Measurements from ENCODE around the gene TAB2.

TAB2 gene

DNA sequence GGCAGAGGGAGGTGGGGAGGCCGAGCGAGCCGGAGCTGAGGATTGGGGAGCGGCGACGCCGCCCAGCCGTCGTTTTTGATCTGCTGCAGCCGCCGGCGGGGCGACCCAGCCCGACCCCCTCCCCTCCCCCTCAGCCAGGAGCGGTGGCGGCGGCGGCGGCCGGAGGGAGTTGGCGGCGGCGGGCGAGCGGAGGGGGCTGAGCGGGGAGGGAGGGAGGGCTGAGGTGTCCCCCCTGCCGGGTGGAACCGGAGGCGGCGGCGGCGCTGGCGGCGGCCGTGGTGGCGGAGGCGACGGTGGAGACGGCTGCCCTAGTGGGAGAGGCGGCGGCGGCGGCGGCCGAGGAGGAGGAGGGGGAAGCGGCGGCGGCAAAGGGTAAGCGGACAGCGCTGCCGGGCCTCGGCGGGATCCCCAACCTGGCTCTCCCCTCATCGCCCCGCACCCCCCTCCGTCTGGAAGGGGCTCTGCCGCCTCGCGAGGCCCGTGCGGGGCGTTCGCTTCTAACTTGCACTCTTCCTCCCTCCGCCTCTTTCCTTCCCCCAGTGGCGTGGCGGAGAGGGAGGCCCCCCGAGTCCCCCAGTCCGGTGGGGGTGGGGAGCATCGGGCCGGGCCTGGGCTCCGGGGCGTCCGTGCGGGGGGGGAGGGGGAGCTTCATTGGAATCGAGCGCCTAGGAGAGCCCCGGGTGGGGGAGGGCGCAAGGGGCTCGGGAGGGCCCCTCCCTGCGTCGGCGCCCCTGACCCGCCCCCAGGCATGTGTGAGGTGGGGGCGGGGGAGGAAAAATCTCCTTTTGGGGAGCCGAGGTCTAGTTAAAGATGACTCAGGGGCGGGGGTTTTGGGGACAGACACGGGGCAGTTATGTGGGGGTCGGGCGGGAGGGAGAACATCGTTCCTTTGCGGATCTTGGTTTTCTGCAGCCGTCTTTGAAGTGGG lies at the start of gene TAB2:
Gene TAB2, plus strand, starts transcription at position 69 of the 928 bp plus-strand sequence. CDS start 52,286 bp downstream, outside the sequence.
- DNase-seq, result no peak

GRCh38 chr6:149268146-149268545 lies 49.4 kb upstream of the TAB2 start:
- no peak for DNase-seq

- DNase-seq, result no peak
Measured at GRCh38 chr6:149268768-149269167, 48.7 kb upstream of the TAB2 start.

DNA sequence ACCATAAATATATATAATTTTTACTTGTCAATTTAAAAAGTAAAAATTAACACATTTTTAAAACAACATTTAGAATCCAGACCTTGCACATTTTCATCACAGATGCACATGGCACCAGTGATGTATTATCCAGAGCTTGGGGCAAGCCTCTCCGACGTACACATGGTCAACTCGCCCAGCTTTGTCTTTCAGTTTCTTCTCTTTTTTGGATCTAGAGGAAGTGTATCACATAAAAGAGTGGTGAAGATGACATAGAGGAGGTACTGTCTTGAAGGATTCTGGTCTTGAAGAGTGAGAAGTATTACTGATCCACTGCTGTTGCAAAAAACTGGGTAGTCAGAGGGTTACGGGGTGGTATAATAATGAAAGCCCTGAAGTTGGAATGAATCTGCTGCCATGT lies 46.9 kb upstream of the TAB2 start:
- no peak for DNase-seq

DNA sequence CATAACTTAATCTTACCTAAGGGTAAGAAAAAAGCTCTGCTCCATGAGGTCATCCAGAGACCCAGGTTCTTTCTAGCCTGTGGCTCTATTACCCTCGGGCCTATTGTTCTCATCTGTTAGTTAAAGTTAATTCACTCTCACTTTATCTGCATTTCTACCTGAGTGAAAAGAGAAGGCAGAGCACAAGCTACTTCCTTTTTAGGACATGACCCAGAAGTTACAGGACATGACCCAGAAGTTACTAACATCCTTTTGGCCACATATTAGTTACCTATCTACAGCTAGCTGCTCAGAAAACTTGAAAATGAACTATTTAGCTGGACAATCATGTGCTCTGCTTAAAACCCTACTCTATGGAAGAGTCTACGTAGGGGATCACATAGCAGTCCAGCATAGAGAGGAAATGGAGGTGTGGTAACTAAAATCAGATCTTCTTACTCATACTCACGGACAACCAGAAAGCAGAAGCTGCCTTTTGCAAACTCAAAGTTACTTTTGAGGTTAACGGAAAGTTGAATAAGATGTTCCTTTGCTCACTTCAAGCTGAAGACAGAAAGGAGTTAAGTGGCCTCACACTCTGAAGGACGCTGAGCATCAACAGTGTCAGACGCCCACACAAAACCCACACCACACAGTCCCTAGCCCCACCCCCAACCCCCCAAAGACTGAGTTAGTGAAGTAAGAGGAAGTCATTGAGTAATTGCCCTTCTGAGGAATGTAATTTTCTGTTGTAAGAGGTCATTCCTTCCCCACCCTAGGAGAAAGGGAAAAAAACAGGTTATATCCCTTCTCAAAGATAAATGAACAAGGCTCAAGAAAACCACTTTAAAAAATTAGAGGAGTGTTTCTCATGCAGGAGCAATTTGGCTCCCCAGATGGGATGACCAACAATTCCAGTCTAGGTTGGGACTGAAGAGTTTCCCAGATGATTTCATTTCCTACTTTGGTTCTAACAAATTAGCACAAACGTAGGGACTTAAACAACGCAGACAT lies 45.9 kb upstream of the TAB2 start:
- DNase-seq, result no peak

DNA sequence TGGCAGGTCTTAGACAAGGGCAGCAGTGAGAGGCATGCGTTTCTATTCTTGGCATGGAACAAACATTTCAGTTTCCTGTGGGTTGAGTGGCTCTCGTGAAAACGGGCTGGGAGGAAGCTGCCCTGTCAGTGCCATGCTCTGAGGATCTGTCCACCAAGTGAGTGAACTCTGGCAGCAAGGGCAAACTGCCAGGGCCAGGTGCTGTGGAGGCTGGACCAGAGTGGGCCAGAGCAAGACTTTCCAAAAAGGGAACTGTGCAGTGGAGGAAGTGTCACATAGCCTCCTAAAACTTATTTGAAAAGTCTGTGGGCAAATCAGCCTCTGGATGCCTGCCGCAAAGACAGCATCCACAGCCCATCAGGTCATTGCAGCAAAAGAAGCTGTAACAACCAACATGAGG lies 44.2 kb upstream of the TAB2 start:
- DNase-seq, result no peak

DNA sequence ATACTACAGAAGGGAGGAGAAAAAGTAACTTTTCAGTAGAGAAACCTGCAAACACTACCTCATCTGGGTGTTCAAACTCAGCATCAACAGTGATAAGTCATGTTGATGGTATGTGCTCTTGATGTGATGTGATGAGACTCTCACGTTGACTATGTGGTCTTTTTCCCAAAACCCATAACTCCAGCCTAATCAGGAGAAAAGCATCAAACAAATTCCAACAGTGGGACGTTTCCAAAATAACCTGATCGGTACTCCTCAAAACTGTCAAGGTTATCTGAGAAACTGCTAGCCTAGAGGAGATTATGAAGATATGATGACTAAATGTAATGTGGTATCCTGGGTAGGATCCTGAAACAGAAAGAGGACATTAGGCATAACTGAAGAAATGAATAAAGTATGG lies 41.9 kb upstream of the TAB2 start:
- no peak for DNase-seq

DNA sequence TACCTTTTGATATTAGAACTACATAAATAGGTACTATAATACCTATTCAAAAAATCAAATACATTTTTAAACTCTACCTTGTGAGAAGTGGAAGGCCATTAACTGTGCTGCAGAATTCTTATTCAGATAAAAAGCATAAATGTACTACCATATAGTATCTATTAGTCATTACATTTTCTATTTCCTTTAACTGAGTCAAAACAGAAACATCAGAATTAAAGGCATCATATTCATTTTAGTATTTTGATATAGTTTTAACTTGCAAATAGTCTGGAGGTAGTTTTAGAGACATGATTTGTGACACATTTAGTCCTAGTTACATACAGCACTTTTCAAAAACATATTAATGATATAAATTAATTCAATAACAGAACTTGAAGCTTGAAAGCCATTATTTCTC lies 39.9 kb upstream of the TAB2 start:
- DNase-seq, result no peak

GRCh38 chr6:149278997-149279396 lies 38.5 kb upstream of the TAB2 start:
- no peak for DNase-seq

DNA sequence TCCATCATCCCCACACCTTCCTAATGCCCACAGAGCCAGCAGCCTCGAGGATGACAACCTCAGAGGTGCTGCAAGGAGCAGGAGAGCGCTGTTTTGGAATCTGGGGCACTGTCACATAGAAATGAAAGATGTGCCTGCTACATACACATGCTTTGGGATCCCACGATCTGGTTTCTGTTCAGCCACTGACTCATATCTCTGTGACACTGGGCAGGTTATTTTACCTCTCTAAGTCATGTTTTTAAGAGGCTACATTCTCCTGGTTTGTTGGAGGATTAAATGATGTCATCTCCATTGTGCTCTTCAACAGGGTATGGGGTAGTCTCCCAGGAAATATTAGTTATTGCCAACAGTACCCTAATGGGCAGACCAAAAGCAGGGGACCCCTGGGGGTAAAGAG lies 32.6 kb upstream of the TAB2 start:
- DNase-seq, result no peak

GRCh38 chr6:149285626-149286025 lies 31.9 kb upstream of the TAB2 start:
- no peak for DNase-seq

DNA sequence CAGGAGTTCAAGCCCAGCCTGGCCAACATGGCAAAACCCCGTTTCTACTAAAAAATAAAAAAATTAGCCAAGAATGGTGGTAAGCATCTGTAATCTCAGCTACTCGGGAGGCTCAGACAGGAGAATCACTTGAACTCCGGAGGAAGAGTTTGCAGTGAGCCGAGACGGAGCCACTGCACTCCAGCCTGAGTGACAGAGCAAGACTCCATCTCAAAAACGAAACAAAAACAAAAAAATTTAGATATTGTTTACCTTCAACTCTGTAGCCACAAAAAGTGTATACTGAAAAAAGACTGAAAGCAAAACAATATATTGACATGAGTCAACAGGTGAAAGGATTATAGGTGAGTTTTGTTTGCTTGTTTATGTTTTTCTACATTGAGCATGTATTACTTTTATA lies 30.6 kb upstream of the TAB2 start:
- DNase-seq, result no peak

DNA sequence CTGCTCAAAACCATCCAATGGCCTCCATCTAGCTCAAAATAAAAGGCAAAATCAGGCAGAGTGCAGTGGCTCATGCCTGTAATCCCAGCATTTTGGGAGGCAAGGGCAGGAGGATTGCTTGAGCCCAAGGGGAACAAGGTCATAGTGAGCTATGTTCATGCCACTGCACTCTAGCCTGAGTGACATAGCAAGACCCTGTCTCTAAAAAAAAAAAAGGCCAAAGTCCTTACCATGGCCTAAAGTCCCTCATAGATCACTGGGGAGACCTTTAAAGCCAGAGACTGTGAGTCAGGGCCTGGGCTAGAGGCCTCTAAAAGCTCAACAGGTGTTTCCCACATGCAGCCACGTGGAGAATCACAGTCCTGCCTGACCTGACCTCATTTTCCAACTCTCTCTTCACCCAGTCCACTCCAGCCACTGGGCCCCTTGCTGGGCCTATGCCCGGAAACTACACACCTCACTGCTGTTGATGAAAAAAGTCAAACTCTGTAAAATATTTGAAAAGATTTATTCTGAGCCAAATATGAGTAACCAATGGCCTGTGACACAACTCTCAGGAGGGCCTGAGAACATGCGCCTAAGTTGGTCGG lies 28.2 kb upstream of the TAB2 start:
- no peak for DNase-seq

GRCh38 chr6:149289966-149290365 lies 27.5 kb upstream of the TAB2 start:
- no peak for DNase-seq

GRCh38 chr6:149293244-149293643 lies 24.3 kb upstream of the TAB2 start:
- DNase-seq, result no peak

DNA sequence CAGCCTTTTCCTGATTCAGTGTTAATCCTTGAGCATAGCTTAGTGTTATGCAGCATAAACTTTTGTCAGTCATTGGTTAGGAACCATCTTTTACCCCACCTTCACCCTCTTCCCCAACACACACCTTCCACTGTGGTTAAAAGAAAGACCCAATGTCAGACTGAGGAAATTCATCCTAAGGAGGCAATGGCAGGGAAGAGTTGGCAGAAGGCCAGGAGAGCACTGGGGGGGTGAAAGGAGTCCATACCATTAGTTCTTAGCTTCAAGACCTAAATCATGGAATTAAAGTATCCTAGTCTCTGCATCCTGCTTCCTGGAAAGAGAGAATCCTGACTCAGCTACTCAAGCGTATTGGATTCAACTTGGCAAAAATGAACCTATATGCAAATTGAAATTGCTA lies 16.9 kb upstream of the TAB2 start:
- no peak for DNase-seq

DNA sequence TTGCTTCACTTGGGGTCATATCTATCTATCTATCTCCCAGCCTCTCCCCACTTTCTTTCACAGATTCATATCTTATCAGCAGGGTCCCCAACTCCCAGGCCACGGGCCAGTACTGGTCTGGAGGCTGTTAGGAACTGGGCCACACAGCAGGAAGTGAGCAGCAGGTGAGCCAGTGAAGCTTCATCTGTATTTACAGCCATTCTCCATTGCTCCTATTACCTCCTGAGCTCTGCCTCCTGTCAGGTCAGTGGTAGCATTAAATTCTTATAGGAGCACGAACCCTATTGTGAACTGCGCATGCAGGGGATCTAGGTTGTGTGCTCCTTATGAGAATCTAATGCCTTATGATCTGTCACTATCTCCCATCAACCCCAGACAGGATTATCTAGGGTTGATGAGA lies 14.8 kb upstream of the TAB2 start:
- DNase-seq, result no peak

GRCh38 chr6:149303468-149303867 lies 14.0 kb upstream of the TAB2 start:
- DNase-seq, result no peak

GRCh38 chr6:149305372-149305771 lies 12.1 kb upstream of the TAB2 start:
- DNase-seq, result no peak

GRCh38 chr6:149306967-149307366 lies 10.5 kb upstream of the TAB2 start:
- DNase-seq, result no peak

DNA sequence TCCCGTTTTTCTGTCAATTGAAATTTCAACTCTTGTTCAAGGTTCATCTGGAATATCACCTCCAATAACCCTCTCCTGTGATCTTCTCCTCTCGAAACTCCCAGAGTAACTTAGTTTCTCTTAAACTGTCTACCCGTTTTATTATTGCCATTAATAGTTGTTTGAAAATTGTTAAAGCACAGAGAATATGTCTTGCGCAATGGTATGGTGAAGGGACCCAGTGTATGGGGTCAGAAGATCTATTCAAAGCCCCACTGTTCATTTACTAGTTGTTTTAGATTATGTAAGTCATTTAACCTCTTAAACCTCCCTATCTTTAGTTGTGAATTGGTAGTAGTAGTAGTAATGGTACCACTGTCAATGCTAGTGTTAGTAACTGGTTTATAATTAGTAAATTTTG lies 6.2 kb upstream of the TAB2 start:
- no peak for DNase-seq

DNA sequence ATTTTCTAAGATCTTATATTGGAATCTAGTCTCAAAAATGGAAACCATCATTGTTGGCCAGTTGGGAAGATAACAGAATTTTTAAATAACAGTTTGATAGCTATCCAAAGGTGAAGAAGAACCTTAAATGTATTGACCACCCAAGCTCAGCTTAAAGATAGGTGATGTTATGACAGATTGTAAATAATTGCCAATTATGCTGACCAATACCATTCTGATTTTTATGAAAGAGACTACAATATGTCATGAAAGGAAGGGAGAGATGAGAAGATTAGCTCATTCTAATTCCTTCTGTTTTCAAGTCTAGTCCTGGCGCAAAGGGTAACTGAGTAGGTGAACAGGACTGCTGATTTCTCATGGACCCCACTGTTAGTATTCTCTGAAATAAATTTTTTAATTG lies 5.7 kb upstream of the TAB2 start:
- DNase-seq, result no peak

DNA sequence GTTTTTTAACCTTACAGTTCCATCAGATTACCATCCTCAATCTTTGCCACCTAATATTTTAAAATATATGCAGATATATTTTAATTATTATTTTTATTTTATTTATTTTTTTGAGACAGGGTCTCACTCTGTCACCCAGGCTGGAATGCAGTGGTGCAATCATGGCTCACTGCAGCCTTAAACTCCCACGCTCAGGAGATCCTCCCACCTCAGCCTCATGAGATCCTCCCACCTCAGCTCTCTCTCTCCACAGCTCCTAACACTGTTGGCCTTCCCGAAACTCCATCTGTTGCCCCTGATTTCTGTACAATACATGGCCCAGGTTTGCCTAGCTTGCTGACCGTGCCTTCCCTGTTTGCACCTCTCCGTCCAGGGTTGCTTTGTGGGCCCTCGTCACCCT lies 4.4 kb upstream of the TAB2 start:
- DNase-seq, result no peak

Measured in NCI-H187 treated with DMSO at 0.1 percent for 48 hours (cell line).